ENCODE results near the gene TMEM253.

Gene TMEM253

DNA sequence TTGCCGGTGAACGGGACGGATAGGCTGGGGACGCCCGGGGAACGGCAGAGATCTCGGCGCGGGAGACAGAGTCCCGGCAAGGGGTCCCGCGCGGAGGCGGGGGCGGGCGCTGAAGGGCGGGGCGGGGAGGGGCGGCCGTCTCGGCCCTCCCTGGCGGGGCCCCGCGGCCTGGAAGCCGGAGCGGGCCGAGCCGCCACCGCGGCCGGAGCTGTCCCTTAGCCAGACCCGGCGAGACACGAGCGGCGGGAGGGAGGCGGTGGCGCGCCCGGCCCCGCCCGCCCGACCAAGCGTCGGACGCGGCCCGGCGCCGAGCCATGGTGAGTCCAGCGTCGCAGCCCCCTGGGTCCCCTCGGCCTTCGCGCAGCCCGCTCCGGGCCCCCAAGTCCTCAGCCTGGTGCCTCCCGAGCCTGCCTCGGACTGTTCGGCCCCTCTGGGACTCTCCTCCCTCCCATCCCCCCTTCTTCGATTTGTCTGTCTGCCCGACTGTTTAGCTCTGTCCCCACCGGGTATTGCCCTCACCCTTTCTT is 30.7 kb upstream of the TMEM253 start, which contains the start of gene ARHGEF40:
ARHGEF40 (plus strand) TSS at position 222 of the 527 bp plus-strand sequence; CDS start at position 315, 93 bp downstream.
- peak within 1 kb of the TSS; percentile 90 for H3K27ac ChIP-seq
- H3K4me3 ChIP-seq (ENCODE audit: low read depth, low read length): peak within 1 kb of the TSS; percentile 83
- TF ChIP-seq, protein P1, sequence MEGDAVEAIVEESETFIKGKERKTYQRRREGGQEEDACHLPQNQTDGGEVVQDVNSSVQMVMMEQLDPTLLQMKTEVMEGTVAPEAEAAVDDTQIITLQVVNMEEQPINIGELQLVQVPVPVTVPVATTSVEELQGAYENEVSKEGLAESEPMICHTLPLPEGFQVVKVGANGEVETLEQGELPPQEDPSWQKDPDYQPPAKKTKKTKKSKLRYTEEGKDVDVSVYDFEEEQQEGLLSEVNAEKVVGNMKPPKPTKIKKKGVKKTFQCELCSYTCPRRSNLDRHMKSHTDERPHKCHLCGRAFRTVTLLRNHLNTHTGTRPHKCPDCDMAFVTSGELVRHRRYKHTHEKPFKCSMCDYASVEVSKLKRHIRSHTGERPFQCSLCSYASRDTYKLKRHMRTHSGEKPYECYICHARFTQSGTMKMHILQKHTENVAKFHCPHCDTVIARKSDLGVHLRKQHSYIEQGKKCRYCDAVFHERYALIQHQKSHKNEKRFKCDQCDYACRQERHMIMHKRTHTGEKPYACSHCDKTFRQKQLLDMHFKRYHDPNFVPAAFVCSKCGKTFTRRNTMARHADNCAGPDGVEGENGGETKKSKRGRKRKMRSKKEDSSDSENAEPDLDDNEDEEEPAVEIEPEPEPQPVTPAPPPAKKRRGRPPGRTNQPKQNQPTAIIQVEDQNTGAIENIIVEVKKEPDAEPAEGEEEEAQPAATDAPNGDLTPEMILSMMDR (IDR thresholded peaks at IDR 0.05; ENCODE audit: low read depth, low read length, missing control alignments): no peak
- peak; percentile 14 for DNase-seq
- H3K36me3 ChIP-seq (replicated peaks): peaks cover 23% of the 10 kb centered on the region
- no peaks in the 10 kb centered on the region for H3K27me3 ChIP-seq (replicated peaks)
- in situ Hi-C loops (cut with HindIII; ENCODE audit: low pct_ligation_motif_present, low sequenced_read_pairs): no loop called here

- peak overlapping the region; percentile 83 for H3K4me3 ChIP-seq (ENCODE audit: low read depth, low read length)
- TF ChIP-seq, protein P1 (IDR thresholded peaks at IDR 0.05; ENCODE audit: low read depth, low read length, missing control alignments): peak; percentile 11
- DNase-seq: peak; percentile 24
- H3K27me3 ChIP-seq (replicated peaks): no peaks in the 10 kb centered on the region
- in situ Hi-C loops (cut with HindIII; ENCODE audit: low pct_ligation_motif_present, low sequenced_read_pairs): no loop called here
- H3K27ac ChIP-seq: peak overlapping the region; percentile 90
- peaks cover 29% of the 10 kb centered on the region for H3K36me3 ChIP-seq (replicated peaks)
Observed at GRCh38 chr14:21070610-21071224, 30.1 kb upstream of the TMEM253 start.

- peak overlapping the region; percentile 90 for H3K27ac ChIP-seq
- H3K4me3 ChIP-seq (ENCODE audit: low read depth, low read length): peak overlapping the region; percentile 83
- H3K27me3 ChIP-seq (replicated peaks): no peaks in the 10 kb centered on the region
- DNase-seq: peak; percentile 90
- H3K36me3 ChIP-seq (replicated peaks): peaks cover 36% of the 10 kb centered on the region
- in situ Hi-C loops (cut with HindIII; ENCODE audit: low pct_ligation_motif_present, low sequenced_read_pairs): no loop called here
- TF ChIP-seq, protein P1 (IDR thresholded peaks at IDR 0.05; ENCODE audit: low read depth, low read length, missing control alignments): no peak
Observed at GRCh38 chr14:21071225-21072030, 29.4 kb upstream of the TMEM253 start.

DNA sequence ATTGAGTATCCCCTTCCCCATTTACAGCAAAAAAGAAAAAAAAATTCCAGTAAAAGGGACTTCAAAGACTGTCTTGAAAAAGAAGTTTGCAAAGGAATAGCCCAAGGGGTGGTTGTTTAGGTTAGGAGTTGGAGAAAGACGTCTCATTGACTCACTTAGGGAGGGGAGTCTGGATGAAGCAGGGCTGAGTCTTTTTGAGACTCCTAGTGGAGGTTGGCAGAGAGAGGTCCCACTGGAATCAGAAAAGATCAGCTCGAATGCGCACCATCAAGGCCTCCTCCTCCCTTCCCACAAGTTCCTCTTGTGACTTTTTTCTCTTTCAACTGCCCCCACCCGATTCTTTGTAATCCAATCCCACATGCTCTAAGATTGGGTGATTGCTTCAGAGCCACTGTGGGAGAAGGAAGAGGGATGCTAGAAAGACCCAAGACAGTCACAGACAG is 28.8 kb upstream of the TMEM253 start:
- Histone ChIP-seq H3K4me3 (ENCODE audit: low read depth, low read length) (peak overlapping the region; percentile 83), H3K36me3 (replicated peaks) (peaks cover 41% of the 10 kb centered on the region), H3K27ac (peak overlapping the region; percentile 90), H3K27me3 (replicated peaks) (no peaks in the 10 kb centered on the region)
- in situ Hi-C loops (cut with HindIII; ENCODE audit: low pct_ligation_motif_present, low sequenced_read_pairs): no loop called here
- peak; percentile 70 for DNase-seq
- TF ChIP-seq, protein P1 (IDR thresholded peaks at IDR 0.05; ENCODE audit: low read depth, low read length, missing control alignments): peak; percentile 41

DNA sequence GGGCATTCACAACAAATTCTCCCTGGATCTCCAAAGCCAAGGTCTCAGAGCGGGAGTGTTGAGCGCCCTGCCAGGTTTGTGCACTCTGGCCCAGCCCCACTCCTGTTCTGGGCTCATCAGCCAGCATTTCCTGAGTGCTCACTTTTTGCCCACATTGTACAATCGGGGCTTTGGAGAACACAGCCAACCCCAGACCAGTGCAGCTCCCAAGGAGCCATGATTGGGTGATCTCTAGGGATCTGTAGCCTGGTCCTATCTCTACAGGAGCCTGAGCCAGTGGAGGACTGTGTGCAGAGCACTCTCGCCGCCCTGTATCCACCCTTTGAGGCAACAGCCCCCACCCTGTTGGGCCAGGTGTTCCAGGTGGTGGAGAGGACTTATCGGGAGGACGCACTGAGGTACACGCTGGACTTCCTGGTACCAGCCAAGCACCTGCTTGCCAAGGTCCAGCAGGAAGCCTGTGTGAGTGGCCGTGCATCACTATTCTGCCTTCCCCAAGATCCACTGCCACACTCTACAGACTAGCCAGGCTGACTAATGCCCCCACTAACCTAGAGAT is 28.0 kb upstream of the TMEM253 start:
- Histone ChIP-seq H3K27ac (peak overlapping the region; percentile 90), H3K4me3 (ENCODE audit: low read depth, low read length) (no peak overlapping the region), H3K27me3 (replicated peaks) (no peaks in the 10 kb centered on the region), H3K36me3 (replicated peaks) (peaks cover 47% of the 10 kb centered on the region)
- TF ChIP-seq, protein P1 (IDR thresholded peaks at IDR 0.05; ENCODE audit: low read depth, low read length, missing control alignments): no peak
- DNase-seq: no peak
- in situ Hi-C loops (cut with HindIII; ENCODE audit: low pct_ligation_motif_present, low sequenced_read_pairs): no loop called here
